Measurements from ENCODE around the gene PDK1. TPM values are rescaled to one million over a fixed set of nuclear protein-coding genes. Genes with fewer than 3 reads are reported as not detected.
"Not testable (repeated sequence)": the region's sequence is repeated elsewhere in the genome, so short reads cannot be mapped to it uniquely, and the experiment has no call there.

Gene PDK1
- total RNA-seq, 1 donor from 2014 or later, result 33.3 TPM

GRCh38 chr2:172578054-172578453 lies 22.2 kb downstream of the PDK1 start:
- TF ChIP-seq, protein P1, sequence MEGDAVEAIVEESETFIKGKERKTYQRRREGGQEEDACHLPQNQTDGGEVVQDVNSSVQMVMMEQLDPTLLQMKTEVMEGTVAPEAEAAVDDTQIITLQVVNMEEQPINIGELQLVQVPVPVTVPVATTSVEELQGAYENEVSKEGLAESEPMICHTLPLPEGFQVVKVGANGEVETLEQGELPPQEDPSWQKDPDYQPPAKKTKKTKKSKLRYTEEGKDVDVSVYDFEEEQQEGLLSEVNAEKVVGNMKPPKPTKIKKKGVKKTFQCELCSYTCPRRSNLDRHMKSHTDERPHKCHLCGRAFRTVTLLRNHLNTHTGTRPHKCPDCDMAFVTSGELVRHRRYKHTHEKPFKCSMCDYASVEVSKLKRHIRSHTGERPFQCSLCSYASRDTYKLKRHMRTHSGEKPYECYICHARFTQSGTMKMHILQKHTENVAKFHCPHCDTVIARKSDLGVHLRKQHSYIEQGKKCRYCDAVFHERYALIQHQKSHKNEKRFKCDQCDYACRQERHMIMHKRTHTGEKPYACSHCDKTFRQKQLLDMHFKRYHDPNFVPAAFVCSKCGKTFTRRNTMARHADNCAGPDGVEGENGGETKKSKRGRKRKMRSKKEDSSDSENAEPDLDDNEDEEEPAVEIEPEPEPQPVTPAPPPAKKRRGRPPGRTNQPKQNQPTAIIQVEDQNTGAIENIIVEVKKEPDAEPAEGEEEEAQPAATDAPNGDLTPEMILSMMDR (conservative IDR thresholded peaks at IDR 0.05; ENCODE audit: low read depth, low read length), result no peak
- H3K4me3 ChIP-seq (ENCODE audit: low read depth, low read length), result no peak overlapping the region
- no peak for DNase-seq (ENCODE audit: low read depth)

DNA sequence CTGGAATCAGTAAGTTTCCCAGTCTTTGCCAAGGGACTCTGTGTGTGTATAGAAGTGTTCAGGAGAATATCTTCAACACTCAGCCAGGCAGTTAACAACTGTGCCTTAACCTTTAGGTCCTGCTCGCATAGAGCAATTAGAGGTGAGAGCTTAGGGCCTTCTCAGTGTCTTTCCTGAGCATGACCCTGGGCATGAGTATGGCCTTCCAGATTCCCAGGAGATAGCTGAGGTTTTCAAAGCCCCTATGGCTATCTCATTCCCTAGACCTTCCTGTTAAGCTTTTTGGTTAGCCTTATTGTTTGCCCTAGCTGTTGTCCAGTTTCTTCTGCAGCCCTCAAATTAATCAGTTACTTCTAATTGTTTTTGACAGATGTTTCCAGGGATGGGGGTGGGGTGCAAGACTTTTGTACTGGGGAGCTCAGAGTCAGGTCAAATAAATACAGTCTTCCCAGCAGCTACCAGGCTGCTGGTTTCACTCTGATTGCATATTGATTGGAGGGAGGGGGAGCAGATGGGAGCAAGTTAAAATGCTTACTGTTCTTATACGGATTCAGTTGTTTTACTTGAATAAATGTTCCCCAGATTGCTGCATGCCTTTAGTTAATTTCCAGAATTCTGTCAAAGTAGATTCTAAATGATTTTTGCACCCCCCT lies 23.1 kb downstream of the PDK1 start:
- no peak for DNase-seq (ENCODE audit: low read depth)
- TF ChIP-seq, protein P1 (conservative IDR thresholded peaks at IDR 0.05; ENCODE audit: low read depth, low read length), result no peak
- no peak overlapping the region for H3K4me3 ChIP-seq (ENCODE audit: low read depth, low read length)

- no peak for DNase-seq (ENCODE audit: low read depth)
- TF ChIP-seq, protein P1 (conservative IDR thresholded peaks at IDR 0.05; ENCODE audit: low read depth, low read length), result no peak
- H3K4me3 ChIP-seq (ENCODE audit: low read depth, low read length), result no peak overlapping the region
Observed at GRCh38 chr2:172580544-172580943, 24.7 kb downstream of the PDK1 start.

DNA sequence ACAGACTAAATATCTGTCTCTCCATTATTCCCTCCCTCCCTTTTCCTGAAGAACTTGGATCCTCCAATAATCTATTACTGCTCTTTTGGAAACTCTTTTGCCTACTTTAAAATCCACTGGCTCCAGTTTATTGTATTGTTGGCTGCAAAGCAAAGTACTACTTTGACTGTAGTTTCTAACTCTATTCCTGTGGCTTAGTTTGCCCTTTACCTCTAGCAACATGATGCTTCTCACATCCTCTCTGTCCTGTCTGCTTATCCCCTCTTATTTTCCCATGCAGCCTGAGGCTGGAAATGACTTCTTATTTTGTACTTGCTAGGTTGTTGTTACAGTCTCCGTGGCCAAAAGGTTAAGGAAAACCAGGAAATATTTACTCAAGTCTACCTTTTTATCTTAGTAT lies 26.8 kb downstream of the PDK1 start:
- TF ChIP-seq, protein P1 (conservative IDR thresholded peaks at IDR 0.05; ENCODE audit: low read depth, low read length), result no peak
- no peak overlapping the region for H3K4me3 ChIP-seq (ENCODE audit: low read depth, low read length)
- DNase-seq (ENCODE audit: low read depth), result no peak

GRCh38 chr2:172586245-172586891 lies 30.5 kb downstream of the PDK1 start:
- no peak overlapping the region for H3K4me3 ChIP-seq (ENCODE audit: low read depth, low read length)
- no peak for DNase-seq (ENCODE audit: low read depth)
- TF ChIP-seq, protein P1 (conservative IDR thresholded peaks at IDR 0.05; ENCODE audit: low read depth, low read length), result no peak

GRCh38 chr2:172587231-172587630 lies 31.3 kb downstream of the PDK1 start:
- H3K4me3 ChIP-seq (ENCODE audit: low read depth, low read length); DNase-seq (ENCODE audit: low read depth): not testable (repeated sequence)

DNA sequence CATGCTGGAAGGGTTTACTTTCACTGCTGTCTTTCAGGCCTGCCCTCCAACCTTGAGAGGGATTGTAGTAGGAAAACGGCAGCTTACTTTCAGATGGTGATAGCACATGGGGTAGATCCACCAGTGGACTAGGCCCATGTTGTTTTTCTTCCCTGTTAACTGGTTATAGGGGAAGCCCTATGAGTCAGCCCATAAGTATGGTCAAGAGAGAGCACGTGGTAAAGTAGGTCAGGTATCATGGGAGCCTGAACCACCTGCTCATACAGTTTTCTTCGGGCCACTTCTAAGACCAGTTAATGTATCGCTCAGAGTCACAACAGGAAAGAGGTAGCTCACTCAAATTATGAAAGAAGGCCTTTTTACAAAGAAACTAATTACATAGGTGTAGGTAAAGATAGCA lies 33.0 kb downstream of the PDK1 start:
- no peak overlapping the region for H3K4me3 ChIP-seq (ENCODE audit: low read depth, low read length)
- peak; percentile 67 for DNase-seq (ENCODE audit: low read depth)
- TF ChIP-seq, protein P1 (conservative IDR thresholded peaks at IDR 0.05; ENCODE audit: low read depth, low read length), result no peak

GRCh38 chr2:172591386-172591785 lies 35.5 kb downstream of the PDK1 start:
- not testable (repeated sequence) for DNase-seq (ENCODE audit: low read depth); H3K4me3 ChIP-seq (ENCODE audit: low read depth, low read length)

DNA sequence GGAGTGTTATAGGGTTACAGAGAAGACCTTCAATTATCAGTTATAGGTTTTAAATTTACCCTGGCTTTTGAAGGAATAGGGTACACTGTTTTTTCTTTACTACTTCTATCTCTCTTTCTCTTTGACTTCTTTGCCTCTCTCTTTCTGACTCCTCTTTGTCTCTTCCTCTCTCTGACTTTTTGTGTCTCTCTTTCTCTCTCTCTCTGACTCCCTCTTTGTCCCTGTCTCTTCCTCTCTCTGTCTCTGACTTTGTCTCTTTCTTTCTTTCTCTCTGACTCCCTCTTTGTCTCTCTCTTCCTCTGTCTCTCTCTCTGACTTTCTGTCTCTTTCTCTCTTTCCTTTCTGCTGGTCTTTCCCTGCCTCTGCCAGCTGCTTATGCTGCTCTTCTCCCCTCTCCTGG lies 36.3 kb downstream of the PDK1 start:
- not testable (repeated sequence) for H3K4me3 ChIP-seq (ENCODE audit: low read depth, low read length); DNase-seq (ENCODE audit: low read depth)

All from epithelial cell of proximal tubule (primary cell).